SKM-1 treated with dmso at 0.1 percent for 144 hours (cell line): Measurements from ENCODE around the gene IRGC.
A peak's percentile ranks its signal among the peaks of the same experiment; 100 is the strongest.
"Not testable (repeated sequence)": the region's sequence is repeated elsewhere in the genome, so short reads cannot be mapped to it uniquely, and the experiment has no call there.

Source experiments
- DNase-seq: peaks from one replicate; lab custom pipeline; 2025; ENCODE audit not compliant: unreplicated experiment; lab: John Stamatoyannopoulos, UW

IRGC gene, protein sequence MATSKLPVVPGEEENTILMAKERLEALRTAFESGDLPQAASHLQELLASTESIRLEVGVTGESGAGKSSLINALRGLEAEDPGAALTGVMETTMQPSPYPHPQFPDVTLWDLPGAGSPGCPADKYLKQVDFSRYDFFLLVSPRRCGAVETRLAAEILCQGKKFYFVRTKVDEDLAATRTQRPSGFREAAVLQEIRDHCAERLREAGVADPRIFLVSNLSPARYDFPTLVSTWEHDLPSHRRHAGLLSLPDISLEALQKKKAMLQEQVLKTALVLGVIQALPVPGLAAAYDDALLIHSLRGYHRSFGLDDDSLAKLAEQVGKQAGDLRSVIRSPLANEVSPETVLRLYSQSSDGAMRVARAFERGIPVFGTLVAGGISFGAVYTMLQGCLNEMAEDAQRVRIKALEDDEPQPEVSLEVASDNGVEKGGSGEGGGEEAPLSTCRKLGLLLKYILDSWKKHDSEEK

GRCh38 chr19:43715776-43716175 is at the start of gene IRGC:
Gene IRGC, plus strand, starts transcription at chr19:43716076. Its CDS starts 2,483 bp downstream, at chr19:43718559.
- no peak for DNase-seq

GRCh38 chr19:43667126-43667875 is 48.6 kb upstream of the IRGC start:
- DNase-seq, result no peak

- no peak for DNase-seq
Observed at GRCh38 chr19:43667876-43668405, 47.9 kb upstream of the IRGC start.

DNA sequence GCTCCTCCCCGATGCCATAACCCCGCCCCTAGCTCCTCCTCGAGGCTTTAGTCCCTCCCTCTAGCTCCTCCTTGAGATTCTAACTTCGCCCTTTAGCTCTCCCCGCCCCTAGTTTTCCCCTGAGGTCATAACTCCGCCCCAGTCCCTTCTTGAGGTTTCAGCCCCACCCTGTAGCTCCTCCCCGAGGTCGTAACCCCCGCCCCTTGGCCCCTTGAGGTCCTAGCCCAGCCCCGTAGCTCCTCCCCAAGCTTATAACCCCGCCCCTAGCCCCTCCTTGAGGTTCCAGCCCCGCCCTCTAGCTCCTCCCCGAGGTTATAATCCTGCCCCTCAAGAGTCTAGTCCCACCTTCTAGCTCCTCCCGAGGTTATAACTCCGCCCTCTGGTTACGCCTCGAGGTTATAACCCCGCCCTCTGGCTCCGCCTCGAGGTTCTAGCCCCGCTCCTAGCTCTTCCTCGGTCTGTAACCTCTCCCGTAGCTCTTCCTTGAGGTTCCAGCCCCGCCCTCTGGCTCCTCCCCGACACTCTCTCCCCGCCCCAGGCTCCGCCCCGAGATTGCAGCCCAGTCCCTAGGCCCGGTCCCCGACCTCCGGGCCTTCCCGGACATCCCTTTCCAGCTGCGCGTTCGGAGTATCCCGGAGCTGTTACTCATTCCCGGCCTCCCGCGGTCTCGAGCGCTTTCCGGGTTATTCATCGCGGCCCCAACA is 47.3 kb upstream of the IRGC start:
- DNase-seq, result peak; percentile 88

- no peak for DNase-seq
Observed at GRCh38 chr19:43672061-43672679, 43.7 kb upstream of the IRGC start.

DNA sequence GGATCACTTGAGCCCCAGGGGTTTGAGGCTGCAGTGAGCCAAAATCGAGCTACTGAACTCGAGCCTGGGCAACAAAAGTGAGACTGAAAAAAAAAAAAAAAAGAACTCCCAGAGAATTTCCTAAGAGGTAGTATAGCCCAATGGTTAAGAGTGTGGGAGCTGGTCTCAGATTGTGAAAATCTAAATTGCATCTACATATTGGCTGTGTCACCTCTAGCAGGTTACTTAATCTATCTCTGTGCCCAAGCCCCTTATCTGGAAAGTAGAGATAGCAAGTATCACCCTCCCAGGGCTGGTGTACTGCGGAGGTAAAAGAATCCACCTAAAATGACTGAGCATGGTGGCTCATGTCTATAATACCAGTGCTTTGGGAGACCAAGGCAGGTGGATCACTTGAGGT is 42.2 kb upstream of the IRGC start:
- no peak for DNase-seq

- DNase-seq, result peak; percentile 38
Observed at GRCh38 chr19:43674183-43674582, 41.7 kb upstream of the IRGC start.

DNA sequence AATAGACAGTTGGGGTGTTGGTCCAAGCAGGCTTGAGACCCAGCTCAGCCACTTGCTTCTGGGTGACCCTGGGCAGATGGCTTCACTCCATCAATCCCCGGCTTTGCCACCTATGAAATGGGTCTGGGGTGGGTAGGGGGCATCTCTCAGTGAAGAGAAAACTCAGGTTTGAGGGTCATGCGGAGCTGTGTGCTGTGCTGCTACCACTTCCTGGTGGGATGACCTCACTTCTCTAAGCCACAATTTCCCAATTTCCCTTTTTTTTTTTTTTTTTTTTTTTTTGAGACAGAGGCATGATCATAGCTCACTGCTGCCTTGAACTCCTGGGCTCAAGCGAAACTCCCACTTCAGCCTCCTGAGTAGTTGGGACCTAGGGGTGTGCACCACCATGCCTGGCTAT is 41.3 kb upstream of the IRGC start:
- peak; percentile 39 for DNase-seq

- no peak for DNase-seq
Observed at GRCh38 chr19:43675269-43675879, 40.5 kb upstream of the IRGC start.

DNA sequence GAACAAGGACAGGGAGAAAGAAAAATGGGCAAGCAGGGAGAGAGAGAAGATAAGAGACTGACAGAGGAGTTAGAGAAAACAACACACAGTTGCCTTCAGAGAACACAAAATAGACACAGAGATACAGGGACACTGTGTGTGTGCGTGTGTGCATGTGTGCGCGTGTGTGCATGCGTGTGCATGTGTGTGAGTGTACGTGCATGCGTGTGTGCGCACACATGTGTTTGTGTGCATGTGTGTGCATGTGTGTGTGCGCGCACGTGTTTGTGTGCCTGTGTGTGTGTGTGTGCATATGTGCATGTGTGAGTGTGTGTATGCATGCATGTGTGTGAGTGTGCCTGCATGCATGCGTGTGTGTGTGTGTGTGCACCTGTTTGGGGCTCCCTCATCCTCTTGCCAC is 40.0 kb upstream of the IRGC start:
- no peak for DNase-seq

GRCh38 chr19:43678512-43679261 is 37.2 kb upstream of the IRGC start:
- no peak for DNase-seq

DNA sequence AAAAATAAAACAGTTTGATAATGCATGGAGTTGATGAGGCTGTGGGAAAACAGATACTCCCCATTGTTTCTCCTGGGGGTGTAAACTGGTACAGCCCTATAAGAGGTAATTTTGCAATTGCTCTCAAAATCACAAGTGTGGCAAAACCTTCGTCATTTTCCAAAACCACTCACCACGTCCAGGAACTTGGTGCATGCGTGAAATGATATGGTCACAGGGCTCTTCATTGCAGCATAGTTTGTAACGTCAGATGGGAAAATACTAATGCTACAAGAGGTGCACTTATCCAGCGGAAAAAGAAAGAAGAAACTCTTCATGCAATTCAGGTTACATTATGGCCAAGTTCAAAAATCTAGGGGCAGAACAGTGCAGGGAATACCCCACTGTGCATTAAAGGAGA is 34.1 kb upstream of the IRGC start:
- DNase-seq, result no peak

DNA sequence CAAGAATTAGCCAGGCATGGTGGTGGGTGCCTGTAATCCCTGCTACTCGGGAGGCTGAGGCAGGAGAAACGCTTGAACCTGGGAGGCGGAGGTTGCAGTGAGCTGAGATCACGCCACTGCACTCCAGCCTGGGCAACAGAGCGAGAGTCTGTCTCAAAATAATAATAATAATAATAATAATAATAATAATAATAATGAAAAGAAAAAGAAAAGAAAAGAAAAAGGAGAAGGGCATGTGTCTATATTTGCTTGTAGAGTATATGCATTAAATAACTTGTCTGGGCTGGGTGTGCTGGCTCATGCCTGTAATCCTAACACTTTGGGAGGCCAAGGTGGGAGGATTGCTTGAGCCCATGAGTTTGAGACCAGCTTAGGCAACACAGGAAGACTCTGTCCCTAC is 33.6 kb upstream of the IRGC start:
- DNase-seq, result not testable (repeated sequence)

GRCh38 chr19:43682824-43683661 is 32.8 kb upstream of the IRGC start:
- DNase-seq, result no peak

- DNase-seq, result no peak
Observed at GRCh38 chr19:43683905-43684304, 32.0 kb upstream of the IRGC start.

- DNase-seq, result peak; percentile 22
Observed at GRCh38 chr19:43684326-43684725, 31.6 kb upstream of the IRGC start.

DNA sequence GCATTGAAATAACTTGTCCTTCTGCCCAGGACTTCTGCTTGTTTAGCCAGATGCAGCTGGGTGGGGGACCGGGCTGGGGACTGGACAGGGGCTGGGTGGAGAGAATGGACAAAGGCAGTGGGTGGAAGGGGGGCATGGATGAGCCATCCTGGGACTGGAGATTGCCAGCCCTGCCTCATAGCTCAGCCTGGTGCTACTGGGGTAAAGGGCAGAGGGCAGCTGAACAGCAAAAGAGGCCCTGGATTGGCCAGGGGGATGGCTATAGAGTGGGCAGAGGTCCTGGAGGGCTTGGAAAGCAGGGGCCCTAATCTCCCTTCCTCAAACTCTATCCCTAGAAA is 28.2 kb upstream of the IRGC start:
- no peak for DNase-seq

DNA sequence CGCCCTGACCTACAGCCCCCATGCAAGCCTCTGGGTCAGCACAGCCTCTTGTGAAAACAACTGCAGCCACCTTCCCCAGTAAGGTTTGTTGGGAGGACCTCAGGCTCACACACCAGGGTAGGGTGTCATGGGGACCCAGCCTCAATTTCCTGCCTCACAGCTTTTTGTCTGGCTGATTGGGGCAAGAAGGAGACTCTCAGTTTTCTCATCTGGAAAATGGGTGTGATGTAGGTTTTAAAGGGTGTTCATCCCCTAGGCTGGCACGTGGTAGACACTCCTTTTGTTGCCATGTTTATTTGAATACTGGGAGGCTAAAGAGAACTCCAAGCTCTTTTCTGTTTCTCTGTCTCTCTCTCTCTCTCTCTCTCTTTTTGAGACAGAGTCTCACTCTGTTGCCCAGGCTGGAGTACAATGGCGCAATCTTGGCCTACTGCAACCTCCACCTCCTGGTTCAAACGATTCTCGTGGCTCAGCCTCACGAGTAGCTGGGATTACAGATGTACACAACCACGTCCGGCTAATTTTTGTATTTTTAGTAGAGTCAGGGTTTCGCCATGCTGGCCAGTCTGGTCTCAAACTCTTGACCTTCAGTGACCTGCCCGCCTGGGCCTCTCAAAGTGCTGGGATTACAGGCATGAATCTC is 27.7 kb upstream of the IRGC start:
- DNase-seq, result no peak

GRCh38 chr19:43690444-43690843 is 25.4 kb upstream of the IRGC start:
- no peak for DNase-seq
